OCI-LY7 (cell line): ENCODE measurements around the gene KHDRBS1.

Source experiments
- EZH2phosphoT487 ChIP-seq: fragments of 200-600 bp; sonication (generic); IDR thresholded peaks from 2 replicates; pipeline ENCODE4 v1.6.1; 2018; ENCODE audit warnings: low read depth, borderline replicate concordance, mild to moderate bottlenecking, mixed run types, antibody characterized with exemption, low read length, moderate library complexity, mixed read lengths
- TF ChIP-seq, protein P1 (sequence below): fragments of 200-600 bp; sonication (generic); conservative IDR thresholded peaks from 2 replicates; pipeline ENCODE4 v1.5.1; 2014; ENCODE audit warnings: mild to moderate bottlenecking, antibody characterized with exemption, low read length, moderate library complexity, mixed read lengths

DNA sequence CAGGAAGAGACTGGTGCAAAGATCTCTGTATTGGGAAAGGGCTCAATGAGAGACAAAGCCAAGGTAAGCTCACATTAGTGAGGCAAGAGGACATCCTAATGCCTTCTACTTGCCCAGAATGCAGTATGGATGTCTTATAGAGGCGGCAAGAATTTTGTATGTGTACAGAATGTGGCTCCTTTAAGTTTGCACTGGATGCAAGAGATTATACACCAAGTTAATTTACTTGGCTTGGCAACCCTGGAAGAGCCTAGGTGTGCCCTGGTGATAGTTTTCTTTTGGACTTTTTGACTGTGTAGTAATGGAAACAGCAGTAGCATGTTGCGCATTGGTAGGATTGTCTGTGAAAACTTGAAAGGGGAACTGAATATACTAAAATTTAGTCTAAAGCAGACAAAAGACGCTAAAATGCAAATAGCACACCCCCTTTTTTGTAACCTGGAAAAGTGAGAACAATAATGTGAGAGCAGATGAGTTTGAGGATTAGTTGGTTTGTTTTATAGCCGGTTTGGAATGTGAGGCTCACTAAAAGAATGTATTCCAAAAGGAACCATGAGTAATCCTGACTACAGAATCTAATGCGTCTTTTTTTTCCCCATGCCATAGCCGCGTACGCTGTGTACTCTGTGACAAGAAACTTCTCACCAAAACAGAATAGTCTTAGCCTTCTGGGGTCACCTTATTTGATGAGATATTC is 18.1 kb downstream of the KHDRBS1 start:
- TF ChIP-seq, protein P1, sequence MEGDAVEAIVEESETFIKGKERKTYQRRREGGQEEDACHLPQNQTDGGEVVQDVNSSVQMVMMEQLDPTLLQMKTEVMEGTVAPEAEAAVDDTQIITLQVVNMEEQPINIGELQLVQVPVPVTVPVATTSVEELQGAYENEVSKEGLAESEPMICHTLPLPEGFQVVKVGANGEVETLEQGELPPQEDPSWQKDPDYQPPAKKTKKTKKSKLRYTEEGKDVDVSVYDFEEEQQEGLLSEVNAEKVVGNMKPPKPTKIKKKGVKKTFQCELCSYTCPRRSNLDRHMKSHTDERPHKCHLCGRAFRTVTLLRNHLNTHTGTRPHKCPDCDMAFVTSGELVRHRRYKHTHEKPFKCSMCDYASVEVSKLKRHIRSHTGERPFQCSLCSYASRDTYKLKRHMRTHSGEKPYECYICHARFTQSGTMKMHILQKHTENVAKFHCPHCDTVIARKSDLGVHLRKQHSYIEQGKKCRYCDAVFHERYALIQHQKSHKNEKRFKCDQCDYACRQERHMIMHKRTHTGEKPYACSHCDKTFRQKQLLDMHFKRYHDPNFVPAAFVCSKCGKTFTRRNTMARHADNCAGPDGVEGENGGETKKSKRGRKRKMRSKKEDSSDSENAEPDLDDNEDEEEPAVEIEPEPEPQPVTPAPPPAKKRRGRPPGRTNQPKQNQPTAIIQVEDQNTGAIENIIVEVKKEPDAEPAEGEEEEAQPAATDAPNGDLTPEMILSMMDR, result no peak
- TF ChIP-seq EZH2phosphoT487, result no peak
